H1 (cell line): ENCODE data around the gene PAEP.

Experiments
- CTCF ChIP-seq, 3 experiments: IDR thresholded peaks; 1 replicate in 2 of 3; 2 replicates in 1 of 3; pipeline versions ENCODE4 v1.5.1 to v1.6.1; 2011; ENCODE audit warnings: low read length in 3 of 3, mild to moderate bottlenecking in 3 of 3, inconsistent platforms in 2 of 3, low read depth in 1 of 3, moderate library complexity in 1 of 3; ENCODE audit not compliant: insufficient read depth in 1 of 3; ENCODE audit errors: control extremely low read depth in 1 of 3
- GABPA ChIP-seq: IDR thresholded peaks from 2 replicates; pipeline ENCODE4 v1.6.1; 2011; ENCODE audit warnings: mild to moderate bottlenecking, low read length, moderate library complexity, borderline replicate concordance; ENCODE audit not compliant: insufficient read depth
- HDAC2 ChIP-seq, 2 experiments: fragments of 300-600 bp in 1 of 2; sonication (generic) in 1 of 2; IDR thresholded peaks; 2 replicates each; pipeline ENCODE4 v1.6.1; 2011 to 2012; ENCODE audit warnings: low read depth in 2 of 2, low read length in 2 of 2, mild to moderate bottlenecking in 2 of 2, moderate library complexity in 2 of 2, borderline replicate concordance in 1 of 2, inconsistent platforms in 1 of 2
- MAFK ChIP-seq: IDR thresholded peaks from 2 replicates; pipeline ENCODE4 v1.6.1; 2012; ENCODE audit warnings: low read depth, mild to moderate bottlenecking, improper control_type of control experiment, low read length
- MAX ChIP-seq: IDR thresholded peaks from 2 replicates; pipeline ENCODE4 v1.6.1; 2012; ENCODE audit warnings: inconsistent platforms
- NRF1 ChIP-seq: IDR thresholded peaks from 2 replicates; pipeline ENCODE4 v1.6.1; 2011; ENCODE audit warnings: mild to moderate bottlenecking, low read depth, low read length, improper control_type of control experiment
- POLR2A ChIP-seq, 2 experiments: IDR thresholded peaks; 1 replicate in 1 of 2; 2 replicates in 1 of 2; pipeline ENCODE4 v1.6.1; 2011; ENCODE audit warnings: low read depth in 2 of 2, low read length in 2 of 2, mild to moderate bottlenecking in 2 of 2; ENCODE audit errors: control extremely low read depth in 1 of 2
- POLR2AphosphoS5 ChIP-seq: IDR thresholded peaks from 2 replicates; pipeline ENCODE4 v1.6.1; 2011; ENCODE audit warnings: low read depth, low read length
- SIX5 ChIP-seq: IDR thresholded peaks from 2 replicates; pipeline ENCODE4 v1.6.1; 2011; ENCODE audit warnings: mild to moderate bottlenecking, low read depth, low read length
- SP1 ChIP-seq: IDR thresholded peaks from 2 replicates; pipeline ENCODE4 v1.6.1; 2011; ENCODE audit warnings: low read depth, low read length
- SUZ12 ChIP-seq: fragments of 200-600 bp; sonication (generic); IDR thresholded peaks from 2 replicates; pipeline ENCODE4 v1.6.1; 2012; ENCODE audit warnings: mild to moderate bottlenecking, inconsistent platforms, low read length, moderate library complexity, mixed read lengths
- TCF12 ChIP-seq: IDR thresholded peaks from 2 replicates; pipeline ENCODE4 v1.6.1; 2011; ENCODE audit warnings: low read depth, mild to moderate bottlenecking, low read length

GRCh38 chr9:135588371-135588770 lies 26.8 kb downstream of the PAEP start:
- TF ChIP-seq CTCF (IDR thresholded peaks at IDR 0.05; ENCODE audit: control extremely low read depth in 1 of 3, insufficient read depth in 1 of 3, low read depth in 1 of 3, low read length in 3 of 3) (no peak), MAX (no peak), POLR2A (IDR thresholded peaks at IDR 0.05; ENCODE audit: control extremely low read depth in 1 of 2, low read depth in 2 of 2, low read length in 2 of 2) (no peak), SUZ12 (no peak), SP1 (no peak), NRF1 (no peak), SIX5 (no peak), TCF12 (no peak), MAFK (no peak), GABPA (no peak), POLR2AphosphoS5 (no peak), HDAC2 (IDR thresholded peaks at IDR 0.05; ENCODE audit: borderline replicate concordance in 1 of 2, low read depth in 2 of 2, low read length in 2 of 2) (no peak)
